Activated naive CD4-positive, alpha-beta T cell treated with anti-CD3 and anti-CD28 coated beads, Interleukin-2, amount 50 U/mL, for 16 hours (primary cell): Measurements from ENCODE around the gene PADI4.

ENCODE experiments used
- DNase-seq: peaks from one replicate; pipeline ENCODE4 v3.0.0-alpha.2; 2020

Gene PADI4

DNA sequence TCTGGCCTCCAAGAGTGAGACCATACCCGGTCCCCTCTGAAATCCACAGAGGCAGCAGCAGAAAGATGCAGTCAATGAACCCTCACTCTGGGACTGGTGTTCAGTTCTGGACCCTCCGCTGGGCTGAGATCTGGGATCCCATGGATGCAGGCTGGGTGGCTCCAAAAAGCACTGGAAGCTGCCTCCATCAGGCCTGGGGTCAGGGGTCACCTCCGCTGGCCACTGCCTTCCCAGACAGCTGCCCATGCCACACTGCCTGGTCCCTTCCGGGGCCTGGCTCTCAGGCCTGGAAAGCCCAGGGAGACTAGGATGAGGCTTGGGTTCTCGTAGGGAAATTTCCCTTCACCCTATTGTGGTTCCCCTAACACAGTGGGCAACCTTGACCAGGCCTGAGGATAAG, 21.4 kb upstream of the PADI4 start:
- DNase-seq, result no peak

DNA sequence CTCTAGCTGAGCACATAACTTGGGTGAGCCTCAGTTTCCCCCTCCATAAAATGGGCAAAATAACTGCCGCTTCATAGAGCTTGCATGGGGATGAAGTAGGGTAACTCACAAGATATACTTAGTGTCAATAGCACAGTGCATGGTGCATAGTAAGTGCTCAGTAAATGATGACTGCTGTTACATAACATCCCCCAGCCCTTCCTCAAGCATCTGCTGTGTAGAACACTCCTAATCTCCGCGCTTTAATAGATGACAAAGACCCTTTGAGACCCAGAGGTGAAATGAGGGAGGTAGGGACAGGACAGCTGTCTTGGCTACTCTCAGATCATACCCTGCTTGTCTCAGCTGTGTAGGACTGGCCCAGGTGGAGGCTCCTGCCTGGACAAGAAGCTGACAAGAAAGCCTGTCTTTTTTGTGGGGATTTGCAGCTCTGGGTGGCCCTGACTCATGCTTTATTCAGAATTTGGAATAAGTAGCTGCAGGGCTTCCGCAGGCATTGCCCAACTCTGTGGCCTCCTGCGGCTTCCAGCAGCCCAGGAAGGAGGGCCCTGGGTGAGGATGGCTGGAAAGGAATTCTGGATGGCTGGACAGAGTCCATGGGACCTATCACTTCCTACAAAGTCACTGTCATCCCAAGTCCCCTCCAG, 20.7 kb upstream of the PADI4 start:
- no peak for DNase-seq

DNA sequence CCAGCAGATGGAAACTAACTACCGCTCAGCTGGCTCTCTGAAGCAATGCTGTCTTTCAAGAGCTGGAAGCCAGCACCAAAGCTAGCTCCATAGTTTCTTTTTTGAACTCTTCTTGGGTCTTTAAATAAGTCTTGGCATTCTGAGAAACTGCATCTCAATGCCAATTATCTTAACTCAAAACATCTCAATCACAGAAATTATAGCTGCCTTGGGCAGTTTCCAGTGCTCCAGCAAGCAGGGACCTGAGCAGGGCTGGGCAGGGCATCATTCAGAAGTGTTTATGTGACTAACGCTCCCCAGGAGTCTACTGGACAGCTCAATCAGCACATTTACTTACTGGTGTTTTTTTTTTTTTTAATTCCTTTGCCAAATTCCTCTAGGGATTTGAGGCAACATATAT, 18.3 kb upstream of the PADI4 start:
- no peak for DNase-seq

DNA sequence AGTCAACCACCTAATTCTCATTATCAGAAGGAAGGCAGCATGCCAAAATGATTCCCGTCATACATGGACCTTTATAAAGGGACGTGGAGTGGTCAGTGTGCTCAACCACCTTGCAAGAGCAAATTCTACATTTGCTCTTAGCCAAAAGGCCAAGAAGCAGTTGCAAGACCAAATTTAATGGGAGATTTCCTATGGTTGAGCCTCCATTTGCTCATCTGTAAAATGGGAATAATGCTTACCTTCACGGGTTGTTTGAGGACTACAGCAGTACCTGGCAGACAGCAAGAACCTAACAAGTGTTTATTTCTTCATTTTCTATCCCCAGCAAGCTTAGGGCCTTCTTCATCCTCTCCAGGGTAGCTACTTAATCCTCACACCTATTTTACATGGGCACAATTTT, 17.4 kb upstream of the PADI4 start:
- no peak for DNase-seq

DNA sequence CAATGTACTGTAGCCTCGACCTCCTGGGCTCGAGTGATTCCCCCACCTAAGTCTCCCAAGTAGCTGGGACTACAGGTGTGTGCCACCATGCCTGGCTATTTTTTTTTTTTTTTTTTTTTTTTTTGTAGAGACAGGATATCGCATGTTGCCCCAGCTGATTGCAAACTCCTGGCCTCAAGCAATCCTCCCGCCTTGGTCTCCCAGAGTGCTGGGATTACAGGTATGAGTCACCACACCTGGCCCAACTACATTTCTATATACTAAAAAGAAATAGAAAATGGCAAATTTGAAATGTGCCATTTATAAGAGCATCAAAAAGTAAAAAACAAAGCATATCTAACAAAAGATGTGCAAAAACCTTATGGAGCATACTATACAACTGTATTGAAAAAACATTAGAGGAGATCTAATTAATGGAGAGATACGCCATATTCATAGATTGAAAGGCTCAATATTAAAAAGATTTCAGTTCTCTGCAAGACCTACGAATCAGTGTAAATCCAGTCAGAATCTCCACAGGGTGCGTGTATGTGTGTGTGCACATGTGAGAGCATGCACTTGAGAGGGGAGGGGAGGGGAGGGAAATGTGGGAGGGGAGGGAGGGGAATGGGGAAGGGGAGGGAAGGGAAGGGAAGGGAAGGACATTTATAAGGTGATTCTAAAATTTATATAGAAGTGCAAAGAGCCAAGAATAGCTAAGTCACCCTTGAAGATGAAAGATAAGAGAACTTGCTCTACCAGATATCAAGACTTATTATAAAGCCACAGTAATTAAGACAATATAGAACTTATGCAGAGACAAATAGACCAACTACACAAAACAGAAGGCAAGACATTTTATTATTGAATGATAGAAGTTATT, 15.5 kb upstream of the PADI4 start:
- DNase-seq, result no peak

DNA sequence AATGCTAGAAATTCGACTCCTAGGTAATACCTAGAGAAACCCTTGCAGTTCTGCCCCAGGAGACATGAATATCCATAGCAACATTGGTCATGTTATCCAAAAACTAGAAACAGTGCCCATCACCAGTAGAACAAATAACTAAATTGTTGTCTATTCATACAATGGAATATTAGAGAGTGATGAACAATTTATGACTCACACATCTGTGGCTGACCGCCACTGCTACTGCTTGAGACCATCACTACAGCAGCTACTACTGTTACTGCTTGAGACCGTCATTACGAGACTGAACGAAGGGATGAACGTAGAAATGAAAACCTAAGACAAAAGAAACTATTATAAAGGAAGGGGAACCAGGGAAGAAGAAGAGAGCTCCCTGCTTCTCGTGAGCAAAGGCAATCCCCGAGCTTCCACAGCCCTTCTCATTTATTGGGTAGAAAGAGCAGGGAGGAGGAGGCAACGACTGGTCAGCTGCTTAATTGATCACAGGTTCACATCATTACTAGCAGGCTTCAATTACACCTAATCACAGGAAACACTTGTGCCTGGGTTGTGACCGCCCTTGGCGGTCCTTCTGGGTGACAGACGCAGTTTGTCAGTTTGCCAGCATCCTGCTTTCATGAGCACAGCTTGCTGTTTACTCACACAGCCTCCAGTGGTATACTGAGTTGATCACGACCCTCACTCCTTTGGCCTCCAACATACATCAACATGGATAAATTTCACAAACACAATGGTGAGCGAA, 14.1 kb upstream of the PADI4 start:
- DNase-seq, result no peak

DNA sequence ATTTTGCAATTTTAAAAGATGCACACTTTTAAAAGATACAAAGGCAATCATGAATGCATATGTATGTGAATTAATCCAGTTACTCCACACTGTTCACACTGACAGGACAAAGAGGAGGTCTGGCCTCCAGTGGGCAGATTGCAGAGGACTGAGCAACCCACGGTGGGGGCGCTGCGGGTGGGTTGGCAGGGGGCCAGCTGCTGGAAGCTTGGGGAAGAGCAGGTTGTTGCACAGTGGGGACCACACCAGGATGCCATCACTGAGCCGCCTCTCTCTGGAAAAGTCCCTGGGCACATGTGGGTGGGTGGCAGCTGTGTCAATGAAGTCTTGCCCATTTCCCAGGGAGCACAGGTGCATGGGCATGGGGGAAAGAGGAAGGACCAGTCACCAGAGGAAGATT, 12.7 kb upstream of the PADI4 start:
- no peak for DNase-seq

DNA sequence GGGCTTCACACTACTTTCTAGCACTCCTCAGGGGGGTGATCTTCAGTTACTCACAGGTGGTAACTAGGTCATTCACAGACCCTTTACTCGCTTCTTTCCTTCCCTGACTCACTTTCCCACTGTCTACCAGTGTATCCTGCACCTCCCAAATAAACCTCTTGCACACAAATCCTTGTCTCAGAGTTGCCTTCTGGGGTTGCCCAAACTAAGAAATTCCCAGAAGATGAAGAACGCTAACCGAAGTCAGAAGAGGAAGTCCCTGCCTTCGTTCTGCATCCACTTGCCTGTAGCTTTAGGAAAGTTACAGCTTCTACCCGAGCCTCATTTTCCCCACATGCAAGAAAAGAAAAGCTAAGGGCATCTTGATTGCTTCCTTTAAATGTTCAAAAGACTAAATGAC, 11.9 kb upstream of the PADI4 start:
- no peak for DNase-seq

DNA sequence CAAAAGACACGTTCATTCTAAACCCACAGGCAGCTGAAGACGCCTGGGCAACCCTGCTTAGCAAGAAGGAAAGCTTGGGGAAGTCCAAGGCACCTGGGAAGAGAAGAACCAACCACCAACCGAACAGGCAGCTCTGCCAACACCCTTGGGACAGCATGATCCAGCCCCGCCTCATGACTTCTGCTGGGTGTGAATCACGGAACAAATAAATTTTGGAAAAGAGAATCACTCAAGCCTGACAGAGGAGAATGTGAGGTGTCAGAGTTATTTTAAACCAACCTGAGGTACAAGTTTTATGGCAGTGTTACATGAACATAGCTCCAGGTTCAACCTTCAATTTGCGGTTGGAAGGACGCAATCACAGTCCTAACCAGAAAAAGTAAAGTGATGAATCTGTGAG, 10.0 kb upstream of the PADI4 start:
- no peak for DNase-seq

DNA sequence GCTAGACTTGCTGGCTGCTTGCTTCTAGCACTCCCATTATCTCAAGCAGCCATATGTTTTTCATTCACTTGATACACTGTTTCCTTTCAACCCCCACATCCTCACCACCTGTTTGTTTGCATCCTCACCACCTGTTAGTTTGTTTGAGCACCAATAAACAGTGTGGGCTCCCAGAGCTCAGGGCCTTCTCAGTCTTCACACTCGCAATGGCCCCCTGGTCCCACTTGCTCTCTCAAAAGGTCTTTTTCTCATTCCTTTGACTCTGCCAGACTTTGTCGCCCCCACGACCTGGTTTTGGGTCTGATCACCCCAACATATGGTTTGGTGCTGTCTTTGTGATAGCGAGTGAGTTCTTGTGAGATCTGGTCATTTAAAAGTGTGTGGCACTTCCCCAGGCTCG, 6.2 kb upstream of the PADI4 start:
- no peak for DNase-seq

DNA sequence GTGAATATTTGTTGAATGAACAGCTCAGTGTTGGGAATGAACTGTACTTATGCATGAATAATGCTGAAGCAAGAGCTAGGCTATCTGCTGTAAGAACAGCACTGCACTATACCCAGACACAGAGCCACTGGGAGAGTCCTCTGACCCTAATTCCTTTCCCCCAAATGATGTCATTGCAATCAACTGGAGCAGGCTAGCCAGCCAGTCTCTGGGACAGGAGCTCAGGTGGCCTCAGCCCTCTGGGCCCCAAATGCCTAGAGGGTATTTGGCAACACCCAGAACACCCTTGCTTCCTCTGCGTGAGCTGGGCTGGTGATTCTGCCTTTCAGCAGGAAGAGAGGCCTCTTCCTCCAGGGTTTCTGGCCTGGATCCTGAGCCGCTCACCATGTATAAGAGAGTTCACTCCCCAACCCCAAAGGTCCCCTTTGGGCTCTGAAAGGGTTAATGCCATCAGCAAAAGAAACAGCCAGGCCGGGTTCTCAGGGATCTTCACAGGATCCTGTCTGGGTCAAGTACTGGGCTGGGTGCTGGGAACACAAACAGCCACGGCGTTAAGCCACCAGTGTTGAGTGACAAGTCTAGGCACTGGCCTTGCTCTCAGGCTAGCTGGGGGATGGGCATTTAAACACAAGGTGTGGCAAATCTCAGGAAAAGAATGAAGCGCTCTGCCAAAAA, 3.7 kb upstream of the PADI4 start:
- no peak for DNase-seq

DNA sequence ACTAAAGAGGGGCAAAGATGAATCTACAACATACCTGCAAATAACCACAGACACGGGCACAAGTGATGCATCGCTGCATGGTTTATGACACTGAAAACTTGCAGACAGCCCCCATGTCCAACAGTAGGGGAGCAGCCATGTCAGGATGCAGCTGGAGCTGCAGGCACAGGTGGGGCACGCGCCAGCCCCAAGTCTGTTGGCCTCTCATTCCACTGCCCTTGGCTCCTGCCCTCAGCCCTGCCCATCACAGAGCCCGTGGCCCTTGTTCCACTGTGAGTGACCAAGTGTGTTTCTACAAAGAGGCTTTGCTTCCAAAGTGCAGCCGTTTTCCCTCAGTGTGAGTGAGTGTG, 3.2 kb upstream of the PADI4 start:
- DNase-seq, result no peak

DNA sequence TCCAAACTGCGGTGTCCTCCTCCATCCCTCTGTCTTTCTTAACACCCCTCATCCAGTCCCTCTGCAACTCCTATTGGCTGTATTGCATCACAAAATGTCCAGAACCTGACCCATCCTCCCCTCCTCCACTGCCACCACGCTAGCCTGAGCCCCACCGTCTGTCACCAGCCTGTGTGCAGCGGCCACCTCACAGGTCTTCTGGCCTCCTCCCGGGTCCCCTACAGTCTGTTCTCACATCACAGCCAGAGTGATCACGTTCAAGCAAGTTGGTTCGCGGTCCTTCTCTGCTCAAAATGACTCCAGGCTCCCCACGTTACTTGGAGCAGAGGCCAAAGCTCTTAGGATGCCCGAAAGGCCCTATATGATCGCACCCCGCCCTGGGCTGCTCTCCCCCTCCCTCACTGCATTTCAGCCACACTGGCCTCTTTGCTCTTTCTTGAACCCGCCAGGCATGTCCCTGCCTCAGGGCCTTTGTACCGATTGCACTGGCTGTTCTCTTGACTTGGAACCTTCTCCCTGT, 2.4 kb upstream of the PADI4 start:
- no peak for DNase-seq

DNA sequence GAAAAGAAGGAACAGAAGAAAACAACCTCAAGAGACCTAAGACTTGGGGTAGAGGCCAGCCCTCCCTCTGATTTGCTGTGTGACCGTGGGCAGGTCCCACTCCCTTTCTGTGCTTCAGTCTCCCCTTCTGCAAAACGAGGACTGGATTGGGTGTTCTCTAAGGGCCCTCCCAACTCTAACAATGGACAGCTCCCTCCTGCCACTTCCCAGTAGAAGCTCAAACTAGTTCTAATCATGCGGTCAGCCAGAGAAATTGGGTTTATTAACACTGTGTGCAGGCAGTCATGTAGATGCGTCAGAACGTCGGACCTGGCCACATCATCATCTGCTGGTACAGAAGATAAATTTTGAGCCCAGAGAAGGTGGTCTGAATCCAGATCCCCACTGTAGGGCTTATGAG, 1.6 kb upstream of the PADI4 start:
- no peak for DNase-seq

DNA sequence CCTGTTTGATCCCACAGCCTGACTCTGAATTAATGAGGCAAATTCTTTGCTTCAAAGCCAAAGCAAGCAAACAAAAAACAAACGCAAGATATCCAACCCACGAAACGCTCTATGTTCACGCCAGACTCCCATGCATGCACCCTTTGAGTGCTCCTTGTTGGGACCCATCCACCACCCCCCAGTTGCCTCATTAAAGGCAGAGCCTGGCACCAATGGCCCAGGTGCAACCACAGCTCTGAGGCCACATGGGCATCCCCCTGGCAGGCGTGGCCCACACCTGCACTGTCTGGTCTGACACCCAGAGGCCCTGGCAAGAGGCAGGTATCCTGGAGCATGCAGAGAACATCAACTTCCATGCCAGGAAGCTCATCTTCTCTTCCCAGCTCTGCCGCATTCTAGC, 1.1 kb upstream of the PADI4 start:
- DNase-seq, result no peak

DNA sequence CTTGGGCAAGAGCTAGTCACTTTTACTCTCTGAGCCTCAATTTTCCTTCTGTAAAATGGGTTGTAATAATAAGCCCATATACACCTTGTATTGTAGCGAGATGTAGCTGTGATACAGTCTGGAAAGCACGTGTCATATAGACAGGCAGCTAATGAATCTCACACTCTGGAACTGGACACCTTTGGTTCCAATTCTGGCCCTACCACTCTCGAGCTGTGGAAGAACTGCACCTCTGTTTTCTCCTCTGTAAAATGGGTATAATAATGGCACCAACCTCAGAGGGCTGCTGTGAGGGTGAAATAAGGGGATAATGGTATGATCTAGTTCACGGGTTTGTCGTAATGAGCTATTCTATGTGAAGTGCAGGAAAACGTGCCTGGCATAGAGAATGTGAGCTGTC, 668 bp upstream of the PADI4 start:
- DNase-seq, result no peak

DNA sequence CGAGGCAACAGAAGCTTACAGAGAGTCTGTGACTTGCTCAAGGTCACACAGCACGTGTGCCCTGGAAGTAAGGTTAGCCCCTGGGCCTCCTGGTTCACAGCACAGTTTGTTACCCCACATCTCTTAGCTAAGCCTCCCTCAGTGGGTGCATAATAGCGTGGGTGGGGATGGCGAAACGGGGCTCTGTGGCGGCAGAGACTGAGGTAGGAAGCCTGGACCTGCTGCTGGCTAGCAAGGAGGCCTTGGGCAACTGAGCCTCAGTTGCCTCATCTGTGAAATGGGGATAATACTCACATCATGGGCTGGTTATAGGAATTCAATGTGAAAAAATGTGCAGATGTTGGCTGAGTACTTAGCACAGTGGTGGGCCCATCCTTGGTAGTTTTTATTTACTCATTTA, 596 bp downstream of the PADI4 start:
- DNase-seq, result no peak

DNA sequence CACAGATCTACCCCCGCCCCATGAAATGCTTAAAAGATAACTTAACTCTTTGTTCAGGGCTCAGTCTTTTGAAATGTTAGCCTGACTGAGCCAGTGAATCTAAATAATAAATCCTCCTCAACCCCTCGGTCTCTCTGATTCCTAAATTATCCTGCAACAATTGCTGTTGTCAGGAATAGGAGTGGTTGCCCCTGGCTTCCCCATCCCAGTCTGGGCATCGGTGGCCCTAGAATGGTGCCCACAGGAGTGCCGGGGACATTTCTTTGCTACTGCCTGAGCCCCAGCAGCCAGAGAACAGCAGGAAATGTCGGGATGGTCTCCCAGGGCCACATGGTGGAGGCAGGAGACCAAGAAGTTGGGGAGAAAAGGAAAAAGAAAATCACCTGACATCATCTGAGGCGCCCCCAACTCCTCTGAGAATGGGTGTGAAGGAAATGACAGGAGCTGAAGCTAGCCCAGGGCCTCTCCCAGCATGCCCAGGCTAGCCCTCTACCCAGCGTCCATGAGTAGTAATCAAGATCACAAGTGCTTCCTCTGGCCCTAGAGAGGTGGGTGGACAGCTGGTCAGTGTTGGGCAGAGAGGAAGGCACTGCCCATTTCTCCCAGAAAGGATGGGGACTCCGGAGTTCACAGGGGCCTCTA, 1.6 kb downstream of the PADI4 start:
- DNase-seq, result no peak

DNA sequence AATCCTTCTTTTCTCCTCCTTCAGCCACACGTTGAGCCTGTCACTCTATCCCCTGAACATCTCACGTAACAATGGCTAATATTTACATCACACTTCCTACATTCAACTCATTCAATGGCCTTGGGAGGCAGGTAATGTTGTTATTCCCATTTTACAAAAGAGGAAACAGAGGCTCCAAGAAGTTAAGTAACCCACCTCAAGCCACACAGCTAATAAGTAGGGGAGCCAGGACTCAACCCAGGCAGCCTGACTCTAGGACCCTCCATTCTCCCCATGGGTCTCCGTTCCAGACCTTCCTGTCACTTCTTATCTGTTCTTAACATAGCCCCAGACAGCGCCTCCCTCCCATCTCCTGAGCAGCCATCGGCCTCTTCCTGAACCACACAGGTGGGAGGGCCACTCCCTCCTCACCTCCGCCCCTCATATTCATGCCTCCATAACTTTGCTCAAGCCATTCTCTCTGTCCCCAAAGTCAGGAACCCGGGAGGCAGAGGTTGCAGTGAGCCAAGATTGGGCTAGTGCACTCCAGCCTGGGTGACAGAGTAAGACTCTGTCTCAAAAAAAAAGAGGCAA, 2.2 kb downstream of the PADI4 start:
- no peak for DNase-seq

DNA sequence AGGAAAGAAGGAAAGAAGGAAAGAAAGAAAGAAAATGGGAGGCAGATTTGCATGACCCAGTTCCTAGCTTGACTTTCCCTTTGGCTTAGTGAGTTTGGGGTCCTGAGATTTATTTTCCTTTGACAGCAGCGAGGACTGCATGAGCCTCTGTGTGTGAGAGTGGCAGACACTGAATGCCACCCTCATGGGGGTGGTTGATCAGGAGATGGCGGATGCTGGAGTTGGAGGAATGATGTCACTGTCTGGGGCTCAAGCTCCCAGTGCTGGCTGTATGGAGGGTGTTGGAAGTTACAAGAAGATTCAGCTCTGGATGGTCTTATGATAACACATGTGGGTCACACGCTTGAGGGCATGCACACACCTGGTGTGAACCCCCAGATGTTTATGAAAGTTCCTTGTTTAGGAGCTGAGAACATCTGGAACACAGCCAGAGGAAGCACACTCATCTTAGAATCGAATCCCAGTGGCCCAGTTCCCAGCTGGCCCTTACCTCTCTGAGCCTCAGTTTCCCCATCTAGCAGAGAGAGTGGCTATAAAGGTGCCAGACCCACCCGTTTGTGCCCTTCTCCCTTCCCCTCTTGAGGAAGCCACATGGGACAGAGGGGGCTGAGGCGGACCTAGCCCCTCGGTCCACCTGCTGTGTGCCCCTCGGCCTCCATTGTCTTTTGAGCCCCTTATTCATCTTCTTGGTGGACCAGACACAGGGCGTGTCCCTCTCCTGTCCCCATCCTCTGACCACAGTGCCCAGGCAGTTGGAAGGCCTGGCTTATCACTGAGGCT, 5.7 kb downstream of the PADI4 start:
- DNase-seq, result no peak

DNA sequence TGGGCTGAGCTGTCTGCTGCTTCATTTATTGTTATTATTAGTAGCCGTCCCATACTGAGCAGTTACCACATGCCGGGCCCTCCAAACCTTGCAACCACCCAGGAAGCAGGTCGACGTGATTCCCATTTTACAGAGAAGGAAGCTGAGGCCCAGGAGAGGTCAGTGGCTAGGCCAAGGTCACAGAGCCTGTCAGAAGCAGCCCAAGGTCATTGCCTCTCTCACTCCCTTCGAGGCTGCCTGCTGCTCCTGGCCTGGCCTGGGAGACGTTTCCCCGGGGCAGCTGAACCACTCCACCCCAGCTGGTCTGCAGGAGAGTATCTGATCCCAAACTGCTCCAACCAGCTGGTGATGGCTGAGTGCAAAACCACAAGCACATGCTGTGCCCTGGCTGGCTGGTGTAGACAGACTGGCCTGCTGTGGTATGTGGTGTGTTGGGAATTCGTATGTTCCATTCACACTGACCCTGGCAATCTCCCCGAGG, 6.5 kb downstream of the PADI4 start:
- DNase-seq, result no peak
